Measurements from ENCODE around the gene WNT8B.

The WNT8B gene

DNA sequence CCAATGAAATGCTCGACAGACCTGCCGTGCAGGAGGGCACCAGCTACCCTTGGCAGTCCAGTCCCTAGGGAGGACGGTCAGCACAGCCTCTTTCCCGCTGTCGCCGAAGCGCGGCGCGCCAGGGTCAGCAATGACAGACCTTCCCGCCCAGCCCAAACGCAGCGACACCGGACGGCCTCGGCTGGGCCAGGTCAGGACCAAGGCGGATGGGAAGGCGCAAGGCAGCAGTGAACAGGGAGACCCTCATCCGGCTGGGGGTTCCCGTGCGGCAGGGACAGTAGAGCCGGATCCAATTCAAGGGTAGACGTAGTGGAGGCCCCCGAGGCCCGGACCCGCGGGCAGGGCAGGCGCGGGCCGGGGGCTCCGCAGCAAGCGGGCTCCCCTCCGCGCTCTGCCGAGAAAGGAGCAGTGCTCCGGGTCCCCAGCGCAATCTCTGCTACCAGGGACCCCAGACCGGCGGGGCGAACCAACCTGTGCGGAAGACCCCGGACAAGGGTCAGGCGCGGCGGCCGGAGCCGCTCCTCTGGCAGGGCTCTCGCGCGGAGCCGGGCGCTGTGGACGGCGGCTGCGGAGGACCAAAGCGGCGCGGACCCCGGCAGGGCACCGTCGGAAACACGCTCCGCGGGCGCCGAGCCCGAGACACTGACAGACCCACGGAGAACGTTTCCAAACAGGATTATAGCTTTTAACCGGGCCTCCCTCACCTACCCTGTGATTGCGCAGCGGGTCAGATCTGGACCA is 56.7 kb downstream of the WNT8B start, which contains the start of gene SEC31B:
Gene SEC31B (minus strand): TSS at position 551 of the 741 bp plus-strand sequence. CDS start 2,909 bp downstream, outside the sequence.
- no peak for DNase-seq

GRCh38 chr10:100520811-100521210 is 58.0 kb downstream of the WNT8B start:
- DNase-seq: no peak

GRCh38 chr10:100522107-100522801 is 59.4 kb downstream of the WNT8B start:
- no peak for DNase-seq

GRCh38 chr10:100522945-100523344 is 60.1 kb downstream of the WNT8B start:
- no peak for DNase-seq

DNA sequence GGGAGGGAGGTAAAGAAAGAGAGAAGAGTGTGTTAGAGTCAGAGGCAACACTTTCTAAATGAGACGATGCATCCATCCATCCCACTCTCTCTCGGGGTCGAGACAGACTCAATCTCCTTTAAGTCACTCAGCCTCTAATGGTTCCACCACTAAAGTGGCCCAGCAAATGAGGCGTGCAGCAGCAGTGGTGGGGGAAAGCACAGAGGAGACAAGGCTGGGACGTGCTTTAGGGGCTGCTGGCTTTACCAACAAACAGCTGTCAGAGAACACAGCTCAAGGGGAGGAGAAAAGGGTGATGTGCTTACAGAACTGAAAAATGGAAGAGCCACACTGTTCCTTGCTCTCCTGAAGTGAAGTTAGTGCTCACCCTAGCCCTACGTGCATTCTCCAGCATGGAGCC is 61.4 kb downstream of the WNT8B start:
- no peak for DNase-seq

GRCh38 chr10:100524638-100525037 is 61.8 kb downstream of the WNT8B start:
- no peak for DNase-seq

GRCh38 chr10:100528123-100528886 is 65.5 kb downstream of the WNT8B start:
- DNase-seq: peak; percentile 12

GRCh38 chr10:100528921-100529474 is 66.2 kb downstream of the WNT8B start:
- peak; percentile 22 for DNase-seq

- DNase-seq: peak; percentile 76
Measured at GRCh38 chr10:100529475-100530298, 66.9 kb downstream of the WNT8B start, which contains the start of gene NDUFB8. Gene NDUFB8 (minus strand): TSS chr10:100529871. CDS start chr10:100529851, 20 bp downstream.

GRCh38 chr10:100531761-100532160 is 69.0 kb downstream of the WNT8B start:
- DNase-seq: peak; percentile 36
